Measurements from ENCODE around the gene UVRAG.
"Not testable (repeated sequence)": the region's sequence is repeated elsewhere in the genome, so short reads cannot be mapped to it uniquely, and the experiment has no call there.

The UVRAG gene

DNA sequence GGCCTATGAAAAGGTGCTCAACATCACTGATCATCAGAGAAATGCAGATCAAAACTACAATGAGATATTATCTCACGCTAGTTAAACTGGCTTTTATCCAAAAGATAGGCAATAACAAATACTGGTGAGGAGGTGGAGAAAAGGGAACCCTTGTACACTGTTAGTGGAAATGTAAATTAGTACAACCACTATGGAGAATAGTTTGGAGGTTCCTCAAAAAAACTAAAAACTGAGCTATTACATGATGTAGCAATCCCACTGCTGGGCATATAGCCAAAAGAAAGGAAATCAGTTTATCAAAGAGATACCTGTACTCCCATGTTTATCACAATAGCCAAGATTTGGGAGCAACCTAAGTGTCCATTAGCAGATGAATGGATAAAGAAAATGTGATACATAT, 118.7 kb downstream of the UVRAG start:
- not testable (repeated sequence) for H3K4me1 ChIP-seq (ENCODE audit: control insufficient read depth in 1 of 2, insufficient read depth in 2 of 2, low read length in 2 of 2); H3K9me3 ChIP-seq (ENCODE audit: control insufficient read depth in 1 of 2, low read length in 2 of 2); H3K36me3 ChIP-seq (ENCODE audit: control insufficient read depth in 1 of 2, insufficient read depth in 2 of 2, low read length in 2 of 2); H3K27me3 ChIP-seq (ENCODE audit: low read depth, low read length); H3K27ac ChIP-seq (ENCODE audit: low read length); H3K4me3 ChIP-seq (ENCODE audit: low read depth in 1 of 2, low read length in 2 of 2)

DNA sequence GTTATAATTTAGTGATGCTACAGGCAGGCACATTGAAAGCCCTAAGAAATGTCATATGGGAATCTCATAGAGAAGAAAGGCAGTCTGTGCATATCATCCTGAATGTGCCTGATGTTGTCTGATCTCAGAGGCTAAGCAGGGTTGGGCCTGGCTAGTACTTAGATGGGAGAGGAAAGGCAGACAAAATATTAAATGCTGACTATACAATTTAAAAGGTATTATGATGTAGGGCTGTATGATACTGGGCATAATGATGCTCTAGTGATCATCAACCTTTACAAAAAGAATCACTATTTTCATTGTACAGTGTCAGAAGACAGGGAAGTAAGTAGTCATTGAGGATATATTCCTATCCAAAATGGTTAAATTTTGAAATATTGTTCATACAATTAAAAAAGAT, 119.8 kb downstream of the UVRAG start:
- no peak overlapping the region for H3K27ac ChIP-seq (ENCODE audit: low read length)
- no peak overlapping the region for H3K4me3 ChIP-seq (ENCODE audit: low read depth in 1 of 2, low read length in 2 of 2)
- H3K4me1 ChIP-seq (ENCODE audit: control insufficient read depth in 1 of 2, insufficient read depth in 2 of 2, low read length in 2 of 2) = peaks cover 3 to 6% of the 10 kb centered on the region in 2 donors
- H3K27me3 ChIP-seq (ENCODE audit: low read depth, low read length) = no peaks in the 10 kb centered on the region
- no peaks in the 10 kb centered on the region for H3K36me3 ChIP-seq (ENCODE audit: control insufficient read depth in 1 of 2, insufficient read depth in 2 of 2, low read length in 2 of 2)
- H3K9me3 ChIP-seq (ENCODE audit: control insufficient read depth in 1 of 2, low read length in 2 of 2) = no peaks in the 10 kb centered on the region

DNA sequence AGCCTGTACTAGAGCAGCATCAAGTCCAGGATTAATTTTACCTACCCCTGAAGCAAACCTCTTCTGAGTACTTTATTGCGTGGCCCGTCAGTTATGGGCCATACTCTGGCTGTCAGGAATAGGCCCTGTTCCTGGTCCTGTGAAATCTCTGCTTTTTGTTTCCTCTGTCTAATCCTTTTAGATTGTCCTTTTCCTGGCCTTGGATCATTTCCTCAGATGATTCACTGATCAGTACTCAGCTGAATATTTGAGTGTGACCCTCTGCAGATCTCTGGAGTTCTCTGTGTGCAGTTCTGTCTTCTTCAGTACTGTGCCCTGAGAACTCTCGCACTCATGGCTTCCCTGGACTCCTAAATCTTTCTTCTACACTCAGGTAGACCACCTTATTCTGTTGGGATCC, 123.5 kb downstream of the UVRAG start:
- Histone ChIP-seq H3K9me3 (ENCODE audit: control insufficient read depth in 1 of 2, low read length in 2 of 2) (no peaks in the 10 kb centered on the region), H3K4me1 (ENCODE audit: control insufficient read depth in 1 of 2, insufficient read depth in 2 of 2, low read length in 2 of 2) (peaks cover 3 to 6% of the 10 kb centered on the region in 2 donors), H3K27ac (ENCODE audit: low read length) (no peak overlapping the region), H3K36me3 (ENCODE audit: control insufficient read depth in 1 of 2, insufficient read depth in 2 of 2, low read length in 2 of 2) (no peaks in the 10 kb centered on the region), H3K4me3 (ENCODE audit: low read depth in 1 of 2, low read length in 2 of 2) (no peak overlapping the region), H3K27me3 (ENCODE audit: low read depth, low read length) (no peaks in the 10 kb centered on the region)

DNA sequence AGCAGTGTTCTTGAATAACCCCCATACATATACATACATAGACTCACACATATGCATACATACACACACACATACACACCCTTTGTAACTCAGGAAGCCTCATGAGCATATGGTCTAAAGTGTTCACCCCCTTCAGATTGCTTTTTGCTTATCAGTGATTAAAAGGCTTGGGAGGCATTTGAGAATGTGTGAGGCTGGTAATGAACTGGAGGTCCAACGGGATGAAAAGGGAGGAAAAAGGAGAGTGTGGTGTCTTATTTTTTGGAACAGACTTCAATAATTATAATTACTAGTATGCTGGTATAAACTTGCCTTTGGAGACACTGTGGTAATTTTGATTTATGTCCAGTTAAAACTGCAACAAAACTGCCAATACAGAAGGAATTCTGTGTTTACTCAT, 124.5 kb downstream of the UVRAG start:
- H3K9me3 ChIP-seq (ENCODE audit: control insufficient read depth in 1 of 2, low read length in 2 of 2) = no peaks in the 10 kb centered on the region
- peaks cover 3 to 6% of the 10 kb centered on the region in 2 donors for H3K4me1 ChIP-seq (ENCODE audit: control insufficient read depth in 1 of 2, insufficient read depth in 2 of 2, low read length in 2 of 2)
- H3K4me3 ChIP-seq (ENCODE audit: low read depth in 1 of 2, low read length in 2 of 2) = no peak overlapping the region
- no peak overlapping the region for H3K27ac ChIP-seq (ENCODE audit: low read length)
- no peaks in the 10 kb centered on the region for H3K27me3 ChIP-seq (ENCODE audit: low read depth, low read length)
- H3K36me3 ChIP-seq (ENCODE audit: control insufficient read depth in 1 of 2, insufficient read depth in 2 of 2, low read length in 2 of 2) = no peaks in the 10 kb centered on the region

DNA sequence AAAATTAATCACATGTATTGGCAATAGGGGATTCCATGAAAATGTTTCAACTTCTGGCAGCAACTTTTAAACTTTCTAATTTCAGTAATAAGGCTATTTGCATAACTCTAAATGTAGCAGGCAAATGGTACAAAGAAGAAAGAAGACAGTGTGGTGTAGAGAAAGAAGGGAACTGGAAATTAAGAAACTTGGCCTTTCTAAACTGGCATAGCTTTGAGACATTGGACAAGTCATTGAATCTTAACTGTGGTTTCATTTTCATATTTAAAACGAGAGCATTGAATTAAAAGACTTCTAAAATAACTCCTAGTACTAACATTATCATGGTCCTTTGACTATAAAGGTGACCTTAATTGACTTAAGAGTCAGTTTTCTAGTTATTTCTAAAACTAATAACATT, 125.0 kb downstream of the UVRAG start:
- H3K4me1 ChIP-seq (ENCODE audit: control insufficient read depth in 1 of 2, insufficient read depth in 2 of 2, low read length in 2 of 2) = peaks cover 3 to 6% of the 10 kb centered on the region in 2 donors
- no peaks in the 10 kb centered on the region for H3K27me3 ChIP-seq (ENCODE audit: low read depth, low read length)
- no peaks in the 10 kb centered on the region for H3K36me3 ChIP-seq (ENCODE audit: control insufficient read depth in 1 of 2, insufficient read depth in 2 of 2, low read length in 2 of 2)
- H3K27ac ChIP-seq (ENCODE audit: low read length) = no peak overlapping the region
- no peak overlapping the region for H3K4me3 ChIP-seq (ENCODE audit: low read depth in 1 of 2, low read length in 2 of 2)
- no peaks in the 10 kb centered on the region for H3K9me3 ChIP-seq (ENCODE audit: control insufficient read depth in 1 of 2, low read length in 2 of 2)

DNA sequence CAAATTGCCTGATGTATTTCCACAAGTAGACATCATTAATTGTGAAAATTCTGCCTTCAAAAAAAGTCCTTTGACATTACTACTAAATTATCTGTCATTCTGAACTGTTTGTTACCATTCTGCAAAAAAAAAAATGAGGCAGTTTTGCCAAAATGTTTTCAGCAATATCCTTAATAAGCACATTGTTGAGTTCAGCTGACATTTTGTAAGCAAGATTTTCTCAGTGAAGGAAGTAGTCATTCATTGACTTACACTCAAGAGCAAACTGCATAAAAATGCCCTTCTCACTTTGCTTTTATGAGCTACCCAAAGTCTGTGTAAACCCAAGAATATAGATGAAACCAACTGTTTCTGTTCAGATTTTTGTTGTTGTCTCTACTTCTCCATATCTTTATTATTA, 125.9 kb downstream of the UVRAG start:
- Histone ChIP-seq H3K36me3 (ENCODE audit: control insufficient read depth in 1 of 2, insufficient read depth in 2 of 2, low read length in 2 of 2) (no peaks in the 10 kb centered on the region), H3K27ac (ENCODE audit: low read length) (no peak overlapping the region), H3K4me3 (ENCODE audit: low read depth in 1 of 2, low read length in 2 of 2) (no peak overlapping the region), H3K4me1 (ENCODE audit: control insufficient read depth in 1 of 2, insufficient read depth in 2 of 2, low read length in 2 of 2) (peaks cover 9% of the 10 kb centered on the region in 2 donors), H3K27me3 (ENCODE audit: low read depth, low read length) (no peaks in the 10 kb centered on the region), H3K9me3 (ENCODE audit: control insufficient read depth in 1 of 2, low read length in 2 of 2) (no peaks in the 10 kb centered on the region)

DNA sequence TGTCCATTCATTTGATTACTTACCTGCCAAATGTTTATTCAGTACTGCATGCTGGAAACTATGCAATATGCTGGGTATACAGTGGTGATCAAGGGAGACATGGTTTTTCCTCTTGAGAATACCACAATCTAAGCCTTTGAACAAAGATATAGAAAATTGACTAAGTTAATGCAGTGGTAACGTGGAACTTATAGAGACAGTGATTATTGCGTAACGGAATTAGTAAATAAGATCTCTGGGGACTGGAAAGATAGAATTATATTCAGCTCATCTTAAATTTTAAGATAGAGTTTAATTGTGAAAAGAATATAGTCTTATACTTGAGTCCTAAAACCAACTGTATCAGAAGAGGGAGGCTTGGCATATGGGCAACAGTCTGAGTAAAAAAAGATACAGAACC, 129.5 kb downstream of the UVRAG start:
- peaks cover 7 to 31% of the 10 kb centered on the region in 2 donors for H3K4me1 ChIP-seq (ENCODE audit: control insufficient read depth in 1 of 2, insufficient read depth in 2 of 2, low read length in 2 of 2)
- H3K27me3 ChIP-seq (ENCODE audit: low read depth, low read length) = no peaks in the 10 kb centered on the region
- no peak overlapping the region for H3K27ac ChIP-seq (ENCODE audit: low read length)
- no peaks in the 10 kb centered on the region for H3K36me3 ChIP-seq (ENCODE audit: control insufficient read depth in 1 of 2, insufficient read depth in 2 of 2, low read length in 2 of 2)
- no peaks in the 10 kb centered on the region for H3K9me3 ChIP-seq (ENCODE audit: control insufficient read depth in 1 of 2, low read length in 2 of 2)
- H3K4me3 ChIP-seq (ENCODE audit: low read depth in 1 of 2, low read length in 2 of 2) = no peak overlapping the region

DNA sequence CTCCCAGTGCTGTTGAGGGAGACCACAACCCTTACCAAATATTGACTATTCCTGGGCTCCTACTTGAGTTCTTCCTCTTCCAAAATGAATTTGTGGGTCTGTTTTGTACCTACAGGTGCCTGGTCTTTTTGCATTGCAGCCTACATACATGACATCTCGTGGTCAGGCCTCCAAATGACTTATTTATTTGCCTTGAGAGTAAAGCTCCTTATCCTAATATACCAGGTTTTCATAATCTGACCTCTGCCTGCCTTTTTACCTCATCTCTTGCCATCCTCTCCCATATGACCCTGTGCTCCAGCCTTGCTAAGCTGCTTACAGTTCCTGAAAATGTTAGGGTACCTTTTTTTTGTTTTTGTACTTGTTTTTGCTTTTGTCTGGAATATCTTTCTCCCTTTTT, 130.4 kb downstream of the UVRAG start:
- Histone ChIP-seq H3K36me3 (ENCODE audit: control insufficient read depth in 1 of 2, insufficient read depth in 2 of 2, low read length in 2 of 2) (no peaks in the 10 kb centered on the region), H3K9me3 (ENCODE audit: control insufficient read depth in 1 of 2, low read length in 2 of 2) (no peaks in the 10 kb centered on the region), H3K4me3 (ENCODE audit: low read depth in 1 of 2, low read length in 2 of 2) (no peak overlapping the region), H3K27me3 (ENCODE audit: low read depth, low read length) (no peaks in the 10 kb centered on the region), H3K4me1 (ENCODE audit: control insufficient read depth in 1 of 2, insufficient read depth in 2 of 2, low read length in 2 of 2) (peaks cover 7 to 35% of the 10 kb centered on the region in 2 donors), H3K27ac (ENCODE audit: low read length) (no peak overlapping the region)

DNA sequence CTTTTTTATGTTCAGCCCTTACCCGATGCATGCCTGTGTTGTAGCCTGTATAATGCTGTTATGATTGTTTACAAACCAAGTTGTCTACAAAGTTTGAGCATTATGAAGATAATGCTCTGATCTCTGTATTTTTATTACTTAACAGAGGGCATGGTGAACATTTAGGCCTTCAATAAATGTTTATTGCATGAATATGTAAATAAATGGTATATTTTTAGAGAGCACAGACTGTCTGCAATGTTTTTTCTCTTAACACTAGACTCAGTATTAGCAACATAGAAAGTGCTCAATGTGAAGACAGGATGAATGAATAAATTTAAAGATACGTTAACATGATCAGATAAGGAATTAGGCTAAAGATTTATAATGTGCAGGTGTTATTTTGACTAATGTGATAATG, 130.9 kb downstream of the UVRAG start:
- Histone ChIP-seq H3K4me1 (ENCODE audit: control insufficient read depth in 1 of 2, insufficient read depth in 2 of 2, low read length in 2 of 2) (peaks cover 7 to 36% of the 10 kb centered on the region in 2 donors), H3K36me3 (ENCODE audit: control insufficient read depth in 1 of 2, insufficient read depth in 2 of 2, low read length in 2 of 2) (no peaks in the 10 kb centered on the region), H3K27me3 (ENCODE audit: low read depth, low read length) (no peaks in the 10 kb centered on the region), H3K9me3 (ENCODE audit: control insufficient read depth in 1 of 2, low read length in 2 of 2) (no peaks in the 10 kb centered on the region), H3K27ac (ENCODE audit: low read length) (no peak overlapping the region), H3K4me3 (ENCODE audit: low read depth in 1 of 2, low read length in 2 of 2) (no peak overlapping the region)

DNA sequence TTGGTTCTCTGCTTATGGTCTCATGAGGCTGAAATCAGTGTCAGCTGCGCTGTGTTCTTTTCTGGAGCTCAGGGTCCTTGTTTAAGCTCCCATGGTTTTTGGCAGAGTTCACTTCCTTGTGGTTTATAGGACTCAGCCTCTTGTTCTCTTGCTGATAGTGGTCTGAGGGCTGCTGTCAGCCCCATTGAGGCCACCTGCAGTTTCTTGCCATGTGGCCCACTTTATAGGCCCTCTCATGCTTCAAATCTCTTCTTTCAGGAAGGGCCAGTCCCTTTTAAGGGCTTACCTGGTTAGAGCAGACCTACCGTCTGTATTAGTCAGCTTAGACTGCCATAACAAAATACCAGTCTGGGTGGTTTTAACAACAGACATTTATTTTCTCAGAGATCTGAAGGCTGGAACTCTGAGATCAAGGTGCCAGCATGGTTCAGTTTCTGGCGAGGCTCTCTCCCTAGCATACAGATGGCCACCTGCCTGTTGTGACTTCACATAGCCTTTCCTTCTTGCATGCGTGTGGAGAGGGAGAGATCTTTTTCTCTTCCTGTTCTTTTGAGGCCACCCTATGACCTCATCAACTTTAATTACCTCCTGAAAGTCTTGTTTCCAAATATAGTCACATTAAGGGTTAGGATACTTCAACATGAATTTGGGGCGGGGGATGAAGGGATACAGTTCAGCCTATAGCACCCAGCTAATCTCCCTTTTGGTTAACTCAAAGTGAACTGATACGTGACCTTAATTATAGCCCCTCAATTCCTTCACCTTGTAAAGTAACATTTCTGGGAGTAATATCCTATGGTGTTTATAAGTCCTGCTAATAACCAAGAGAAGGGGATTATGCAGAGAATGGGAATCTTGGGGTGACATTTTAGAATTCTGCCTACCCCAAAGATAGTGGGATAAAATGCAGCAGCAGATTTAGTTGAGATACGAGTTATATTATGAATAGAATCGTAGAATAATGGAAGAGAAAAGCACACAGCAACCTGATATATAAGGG, 131.8 kb downstream of the UVRAG start:
- Histone ChIP-seq H3K27ac (ENCODE audit: low read length) (peak overlapping the region; percentile 11), H3K36me3 (ENCODE audit: control insufficient read depth in 1 of 2, insufficient read depth in 2 of 2, low read length in 2 of 2) (no peaks in the 10 kb centered on the region), H3K27me3 (ENCODE audit: low read depth, low read length) (no peaks in the 10 kb centered on the region), H3K4me3 (ENCODE audit: low read depth in 1 of 2, low read length in 2 of 2) (no peak overlapping the region), H3K4me1 (ENCODE audit: control insufficient read depth in 1 of 2, insufficient read depth in 2 of 2, low read length in 2 of 2) (peaks cover 7 to 36% of the 10 kb centered on the region in 2 donors), H3K9me3 (ENCODE audit: control insufficient read depth in 1 of 2, low read length in 2 of 2) (no peaks in the 10 kb centered on the region)

DNA sequence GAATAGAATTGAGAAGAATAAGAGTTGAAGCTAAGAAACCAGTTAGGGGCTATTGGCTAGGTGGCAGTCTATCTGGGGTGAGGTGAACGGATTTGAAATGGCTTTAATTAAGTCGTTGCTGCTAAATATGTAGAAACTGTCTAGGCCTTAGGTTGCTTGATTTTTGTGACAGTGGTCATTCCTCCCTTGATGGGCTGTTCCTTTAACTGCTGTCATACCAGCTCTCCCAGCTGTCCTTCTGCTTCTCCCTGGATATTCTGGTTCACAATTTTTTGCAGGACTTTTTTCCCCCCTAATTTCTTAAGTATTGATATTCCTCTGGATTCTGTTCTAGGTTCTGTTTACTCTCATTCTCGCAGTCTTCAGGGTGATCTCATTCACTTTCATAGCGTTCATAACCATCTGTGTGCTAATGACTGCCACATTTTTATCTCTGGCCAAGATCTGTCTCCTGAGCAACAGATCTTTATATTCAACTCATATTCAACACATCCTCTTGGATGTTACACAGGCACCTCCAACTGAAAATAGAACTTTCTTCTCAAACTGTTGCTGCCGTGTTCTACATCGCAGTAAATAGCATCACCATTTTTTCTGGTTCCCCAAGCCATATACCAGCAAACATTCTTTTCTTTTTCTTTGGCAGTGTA, 134.1 kb downstream of the UVRAG start:
- Histone ChIP-seq H3K4me1 (ENCODE audit: control insufficient read depth in 1 of 2, insufficient read depth in 2 of 2, low read length in 2 of 2) (peaks cover 7 to 40% of the 10 kb centered on the region in 2 donors), H3K36me3 (ENCODE audit: control insufficient read depth in 1 of 2, insufficient read depth in 2 of 2, low read length in 2 of 2) (no peaks in the 10 kb centered on the region), H3K4me3 (ENCODE audit: low read depth in 1 of 2, low read length in 2 of 2) (no peak overlapping the region), H3K27me3 (ENCODE audit: low read depth, low read length) (no peaks in the 10 kb centered on the region), H3K9me3 (ENCODE audit: control insufficient read depth in 1 of 2, low read length in 2 of 2) (no peaks in the 10 kb centered on the region), H3K27ac (ENCODE audit: low read length) (no peak overlapping the region)

Data from muscle layer of duodenum (tissue), 2 donors.